NB4 (cell line): Measurements from ENCODE around the gene JOSD2.
"Not testable (repeated sequence)": the region's sequence is repeated elsewhere in the genome, so short reads cannot be mapped to it uniquely, and the experiment has no call there.

ENCODE experiments used
- DNase-seq: peaks from one replicate; pipeline ENCODE4 v3.0.0; 2010; ENCODE audit warnings: low read depth
- H3K4me3 ChIP-seq: one replicate; pipeline ENCODE4 v1.5.1; 2011; ENCODE audit warnings: mild to moderate bottlenecking, low read depth, low read length, moderate library complexity
- MYC ChIP-seq: IDR thresholded peaks from 2 replicates; pipeline ENCODE4 v1.6.1; 2011; ENCODE audit warnings: low read depth, low read length
- POLR2A ChIP-seq: IDR thresholded peaks from 2 replicates; pipeline ENCODE4 v1.6.1; 2011; ENCODE audit warnings: mild to moderate bottlenecking; ENCODE audit not compliant: insufficient read length; ENCODE audit errors: extremely low read depth
- TF ChIP-seq, protein P1 (sequence below): IDR thresholded peaks from 2 replicates; pipeline ENCODE4 v1.6.1; 2011; ENCODE audit warnings: low read depth, low read length
- TF ChIP-seq, protein P2 (sequence below): IDR thresholded peaks from one replicate; pipeline ENCODE4 v1.5.1; 2012; ENCODE audit warnings: low read depth, low read length

The JOSD2 gene

DNA sequence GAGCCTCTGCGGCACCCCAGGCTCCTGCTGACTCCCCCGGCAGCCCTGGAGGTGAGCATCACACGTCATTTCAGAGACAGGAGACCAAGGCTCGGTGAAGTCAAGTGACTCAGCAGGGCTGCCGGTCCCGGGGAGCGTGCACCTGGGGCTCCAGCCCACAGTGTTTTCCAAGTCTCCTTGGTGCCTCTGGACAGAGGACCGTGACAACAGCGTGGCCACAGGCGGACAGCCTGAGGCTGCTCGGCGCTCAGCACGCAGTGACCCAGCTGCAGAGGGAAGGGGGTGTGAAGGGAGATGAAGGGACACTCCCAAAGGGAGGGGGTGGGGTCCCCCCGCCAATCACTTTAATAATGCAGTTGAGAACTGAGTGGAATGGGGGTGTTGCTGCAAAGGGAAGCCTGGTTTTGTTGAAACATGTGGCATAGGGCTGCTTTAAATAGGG, 20.2 kb upstream of the JOSD2 start:
- no peak for DNase-seq
- TF ChIP-seq, protein P1, sequence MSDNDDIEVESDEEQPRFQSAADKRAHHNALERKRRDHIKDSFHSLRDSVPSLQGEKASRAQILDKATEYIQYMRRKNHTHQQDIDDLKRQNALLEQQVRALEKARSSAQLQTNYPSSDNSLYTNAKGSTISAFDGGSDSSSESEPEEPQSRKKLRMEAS: no peak
- TF ChIP-seq MYC: no peak
- no peak for TF ChIP-seq POLR2A
- TF ChIP-seq, protein P2, sequence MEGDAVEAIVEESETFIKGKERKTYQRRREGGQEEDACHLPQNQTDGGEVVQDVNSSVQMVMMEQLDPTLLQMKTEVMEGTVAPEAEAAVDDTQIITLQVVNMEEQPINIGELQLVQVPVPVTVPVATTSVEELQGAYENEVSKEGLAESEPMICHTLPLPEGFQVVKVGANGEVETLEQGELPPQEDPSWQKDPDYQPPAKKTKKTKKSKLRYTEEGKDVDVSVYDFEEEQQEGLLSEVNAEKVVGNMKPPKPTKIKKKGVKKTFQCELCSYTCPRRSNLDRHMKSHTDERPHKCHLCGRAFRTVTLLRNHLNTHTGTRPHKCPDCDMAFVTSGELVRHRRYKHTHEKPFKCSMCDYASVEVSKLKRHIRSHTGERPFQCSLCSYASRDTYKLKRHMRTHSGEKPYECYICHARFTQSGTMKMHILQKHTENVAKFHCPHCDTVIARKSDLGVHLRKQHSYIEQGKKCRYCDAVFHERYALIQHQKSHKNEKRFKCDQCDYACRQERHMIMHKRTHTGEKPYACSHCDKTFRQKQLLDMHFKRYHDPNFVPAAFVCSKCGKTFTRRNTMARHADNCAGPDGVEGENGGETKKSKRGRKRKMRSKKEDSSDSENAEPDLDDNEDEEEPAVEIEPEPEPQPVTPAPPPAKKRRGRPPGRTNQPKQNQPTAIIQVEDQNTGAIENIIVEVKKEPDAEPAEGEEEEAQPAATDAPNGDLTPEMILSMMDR: no peak
- no peak overlapping the region for H3K4me3 ChIP-seq

DNA sequence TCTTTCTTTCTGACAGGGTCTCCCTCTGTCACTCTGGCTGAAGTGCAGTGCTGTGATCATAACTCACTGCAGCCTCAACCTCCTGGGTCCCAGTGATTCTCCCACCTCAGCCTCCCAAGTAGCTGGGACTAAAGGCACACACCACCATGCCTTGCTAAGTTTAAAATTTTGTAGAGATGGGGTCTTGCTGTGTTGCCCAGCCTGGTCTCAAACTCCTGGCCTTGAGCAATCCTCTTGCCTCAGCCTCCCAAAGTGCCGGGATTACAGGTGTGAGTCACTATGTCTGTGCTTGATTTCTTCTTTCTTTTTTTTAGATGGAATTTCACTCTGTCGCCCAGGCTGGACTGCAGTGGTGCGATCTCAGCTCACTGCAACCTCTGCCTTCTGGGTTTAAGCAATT, 17.1 kb upstream of the JOSD2 start:
- DNase-seq, H3K4me3 ChIP-seq: not testable (repeated sequence)

DNA sequence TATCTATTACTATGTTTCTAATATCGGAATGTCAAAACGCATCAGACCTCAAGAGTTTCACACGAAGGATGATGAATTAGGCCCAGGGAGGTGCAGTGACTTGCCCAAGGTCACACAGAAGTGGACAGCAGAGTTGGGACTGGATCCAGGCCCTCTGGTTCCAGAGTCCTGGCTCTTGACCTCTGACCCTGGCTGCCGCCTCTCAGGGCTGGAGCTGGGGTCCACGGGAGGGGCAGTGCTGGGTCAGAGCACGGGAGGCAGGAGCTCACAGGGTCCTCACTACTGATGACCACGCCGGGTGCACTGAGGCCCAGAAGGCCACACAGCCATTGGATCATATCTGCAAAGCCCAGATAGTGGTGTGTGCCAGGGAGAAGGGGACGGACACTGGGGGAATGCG, 11.9 kb upstream of the JOSD2 start:
- no peak overlapping the region for H3K4me3 ChIP-seq
- no peak for DNase-seq
- TF ChIP-seq MYC (no peak), POLR2A (no peak)
- TF ChIP-seq, protein P1: no peak
- TF ChIP-seq, protein P2: no peak

DNA sequence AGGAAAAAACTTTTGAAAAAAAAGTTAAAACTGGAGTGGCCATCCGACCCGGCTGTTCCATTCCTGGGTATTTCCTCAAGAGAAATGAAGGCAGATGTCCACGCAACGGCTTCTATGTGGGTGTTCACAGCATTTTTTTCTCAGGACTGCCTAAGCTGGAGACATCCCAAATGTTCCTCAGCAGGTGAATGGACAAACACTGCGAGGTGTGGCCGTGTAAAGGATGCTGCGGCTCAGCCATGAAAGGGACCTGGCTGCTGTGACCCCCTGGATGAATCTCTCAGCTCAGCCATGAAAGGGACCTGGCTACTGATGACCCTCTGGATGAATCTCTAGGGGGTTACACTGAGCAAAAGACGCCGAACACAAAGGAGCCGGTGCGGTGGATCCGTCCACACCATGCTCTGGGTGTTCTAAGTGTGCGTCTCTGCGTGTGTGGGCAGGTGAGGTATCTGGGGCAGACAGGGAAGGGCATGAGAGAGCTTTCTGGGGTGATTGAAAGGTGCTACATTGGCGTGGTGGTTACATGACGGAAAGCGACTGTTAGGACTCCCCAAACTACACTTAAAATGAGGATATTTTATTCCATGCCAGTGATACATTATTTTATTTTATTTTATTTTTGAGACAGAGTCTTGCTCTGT, 10.0 kb upstream of the JOSD2 start:
- H3K4me3 ChIP-seq: no peak overlapping the region
- TF ChIP-seq, protein P2: no peak
- TF ChIP-seq POLR2A (no peak), MYC (no peak)
- TF ChIP-seq, protein P1: no peak
- DNase-seq: no peak

DNA sequence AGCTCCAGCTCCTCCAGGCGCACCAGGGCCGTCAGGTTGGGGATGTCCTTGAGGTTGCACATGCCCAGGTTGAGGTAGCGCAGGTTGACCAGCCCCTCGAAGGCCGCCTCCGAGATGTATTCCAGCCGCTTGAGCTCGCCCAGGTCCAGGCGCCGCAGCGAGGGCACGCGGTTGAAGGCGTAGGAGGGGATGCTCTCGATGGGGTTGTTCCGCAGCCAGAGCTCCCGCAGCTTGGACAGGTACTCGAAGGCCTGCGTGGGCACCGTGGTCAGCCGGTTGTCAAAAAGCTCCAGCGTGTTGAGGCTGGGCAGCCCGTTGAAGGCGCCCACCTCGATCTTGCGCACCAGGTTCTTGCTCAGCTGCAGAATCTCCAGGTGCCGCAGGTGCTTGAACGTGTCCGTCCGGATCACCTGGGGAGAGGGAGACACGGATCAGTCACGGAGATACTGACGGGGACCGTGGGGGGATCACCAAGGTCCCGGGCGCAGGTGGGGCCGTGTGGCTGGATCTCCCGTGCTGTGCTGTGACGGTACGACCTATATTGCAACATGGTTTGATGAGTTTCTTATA, 8.1 kb upstream of the JOSD2 start:
- no peak overlapping the region for H3K4me3 ChIP-seq
- TF ChIP-seq POLR2A (no peak), MYC (no peak)
- TF ChIP-seq, protein P2: no peak
- TF ChIP-seq, protein P1: no peak
- DNase-seq: no peak

DNA sequence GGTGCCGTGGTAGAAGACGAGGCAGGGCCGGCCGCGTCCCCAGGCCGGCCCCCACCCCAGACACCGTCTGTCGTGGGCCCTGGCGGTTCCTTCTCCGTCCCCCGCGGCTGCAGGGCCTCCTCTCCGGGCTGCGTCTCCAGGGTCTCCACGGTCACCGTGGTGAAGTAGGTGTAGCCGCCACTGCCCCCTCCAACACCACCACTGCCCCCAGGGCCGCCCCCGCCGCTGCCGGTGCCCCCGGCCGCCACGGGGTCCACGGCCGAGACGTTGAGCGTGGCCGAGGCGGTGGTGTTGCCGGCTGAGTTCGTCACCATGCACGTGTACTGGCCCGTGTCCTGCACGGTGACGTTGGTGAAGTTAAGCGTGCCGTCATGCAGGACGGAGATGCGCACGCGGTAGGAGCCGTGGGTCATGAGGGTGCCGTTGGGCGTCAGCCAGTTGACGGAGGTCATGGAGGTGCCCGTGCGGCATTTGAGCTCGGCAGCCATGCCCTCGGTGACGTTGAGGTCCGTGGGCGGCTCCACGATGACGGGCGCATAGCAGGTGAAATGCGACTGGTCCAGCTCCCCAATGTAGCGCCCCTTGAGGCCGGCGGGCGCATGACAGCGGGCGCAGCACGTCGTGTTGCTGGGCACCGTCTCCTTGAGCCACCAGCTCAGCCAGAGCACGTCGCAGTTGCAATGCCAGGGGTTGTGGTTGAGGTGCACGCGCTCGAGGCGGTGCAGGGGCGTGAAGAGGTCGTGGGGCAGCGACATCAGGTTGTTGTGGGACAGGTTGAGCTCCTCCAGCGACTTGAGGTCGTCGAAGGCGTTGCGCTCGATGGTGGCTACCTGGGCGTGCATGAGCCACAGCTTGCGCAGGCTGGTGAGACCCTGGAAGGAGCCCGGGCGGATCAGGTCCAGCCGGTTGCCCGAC, 7.4 kb upstream of the JOSD2 start:
- no peak overlapping the region for H3K4me3 ChIP-seq
- no peak for DNase-seq
- no peak for TF ChIP-seq POLR2A
